BE2C (cell line): Measurements from ENCODE around the gene SLC4A4.

Experiments
- DNase-seq: peaks from one replicate; pipeline ENCODE4 v3.0.0-alpha.2; 2020
- H3K27me3 ChIP-seq: fragments of 250-450 bp; sonication (Bioruptor Pico); 2 replicates; pipeline ENCODE4 v1.5.1; 2020; ENCODE audit warnings: mild to moderate bottlenecking
- H3K36me3 ChIP-seq: fragments of 250-450 bp; sonication (Bioruptor Pico); 2 replicates; pipeline ENCODE4 v1.5.1; 2020; ENCODE audit warnings: mild to moderate bottlenecking
- H3K4me1 ChIP-seq: fragments of 250-450 bp; sonication (Bioruptor Pico); 2 replicates; pipeline ENCODE4 v1.5.1; 2020
- H3K4me3 ChIP-seq: 2 replicates; pipeline ENCODE4 v1.5.1; 2011; ENCODE audit warnings: low read depth, low read length
- H3K9me3 ChIP-seq: fragments of 250-450 bp; sonication (Bioruptor Pico); 2 replicates; pipeline ENCODE4 v1.5.1; 2020
- CTCF ChIP-seq: IDR thresholded peaks from 2 replicates; pipeline ENCODE4 v1.5.1; 2012; ENCODE audit warnings: mild to moderate bottlenecking, low read depth, low read length

The SLC4A4 gene

GRCh38 chr4:71389149-71389827 lies 50.5 kb downstream of the SLC4A4 start:
- Histone ChIP-seq H3K4me1 (no peaks in the 10 kb centered on the region), H3K36me3 (no peaks in the 10 kb centered on the region), H3K27me3 (no peaks in the 10 kb centered on the region), H3K9me3 (no peaks in the 10 kb centered on the region), H3K4me3 (no peak overlapping the region)
- DNase-seq, result no peak
- TF ChIP-seq CTCF, result no peak

- H3K4me1 ChIP-seq, result no peaks in the 10 kb centered on the region
Observed at GRCh38 chr4:71392109-71392508, 53.3 kb downstream of the SLC4A4 start.

GRCh38 chr4:71396382-71396781 lies 57.6 kb downstream of the SLC4A4 start:
- H3K36me3 ChIP-seq, result no peaks in the 10 kb centered on the region
- TF ChIP-seq CTCF, result no peak

More at GRCh38 chr4:71392109-71392508, 53.3 kb downstream of the SLC4A4 start:
- TF ChIP-seq CTCF, result no peak
- H3K36me3 ChIP-seq, result no peaks in the 10 kb centered on the region
- no peaks in the 10 kb centered on the region for H3K27me3 ChIP-seq
- no peak for DNase-seq
- H3K4me3 ChIP-seq, result no peak overlapping the region
- H3K9me3 ChIP-seq, result no peaks in the 10 kb centered on the region

GRCh38 chr4:71400810-71401209 lies 62.0 kb downstream of the SLC4A4 start:
- Histone ChIP-seq H3K4me3 (no peak overlapping the region), H3K36me3 (no peaks in the 10 kb centered on the region)

More at GRCh38 chr4:71396382-71396781, 57.6 kb downstream of the SLC4A4 start:
- Histone ChIP-seq H3K9me3 (no peaks in the 10 kb centered on the region), H3K4me3 (no peak overlapping the region), H3K27me3 (no peaks in the 10 kb centered on the region), H3K4me1 (no peaks in the 10 kb centered on the region)
- no peak for DNase-seq

GRCh38 chr4:71402616-71403015 lies 63.8 kb downstream of the SLC4A4 start:
- Histone ChIP-seq H3K4me3 (no peak overlapping the region), H3K27me3 (no peaks in the 10 kb centered on the region), H3K4me1 (no peaks in the 10 kb centered on the region), H3K36me3 (no peaks in the 10 kb centered on the region), H3K9me3 (no peaks in the 10 kb centered on the region)
- DNase-seq, result no peak
- TF ChIP-seq CTCF, result no peak

More at GRCh38 chr4:71400810-71401209, 62.0 kb downstream of the SLC4A4 start:
- H3K4me1 ChIP-seq, result no peaks in the 10 kb centered on the region
- DNase-seq, result no peak
- H3K27me3 ChIP-seq, result no peaks in the 10 kb centered on the region
- H3K9me3 ChIP-seq, result no peaks in the 10 kb centered on the region
- no peak for TF ChIP-seq CTCF

GRCh38 chr4:71404049-71404448 lies 65.2 kb downstream of the SLC4A4 start:
- Histone ChIP-seq H3K4me3 (no peak overlapping the region), H3K4me1 (no peaks in the 10 kb centered on the region), H3K27me3 (no peaks in the 10 kb centered on the region), H3K36me3 (no peaks in the 10 kb centered on the region), H3K9me3 (no peaks in the 10 kb centered on the region)
- TF ChIP-seq CTCF, result no peak
- DNase-seq, result no peak
